Measurements from ENCODE around the gene PRR13. TPM values are rescaled to one million over a fixed set of nuclear protein-coding genes. Genes with fewer than 3 reads are reported as not detected.
"Not testable (repeated sequence)": the region's sequence is repeated elsewhere in the genome, so short reads cannot be mapped to it uniquely, and the experiment has no call there.

Gene PRR13
- total RNA-seq, 2 experiments from 2014 or later: 83.9 to 230 TPM

GRCh38 chr12:53430116-53430515 is 11.4 kb upstream of the PRR13 start:
- BruUV-seq (replicated peaks): no TSS peak
- DNase-seq (ENCODE audit: low spot score): no peak
- intact Hi-C loops (cut with micrococcal nuclease; ENCODE audit: unreplicated experiment): no loop called here
- no peaks in the 10 kb centered on the region for H3K79me2 ChIP-seq (ENCODE audit: insufficient read depth, low read depth, low read length)
- H3K9me2 ChIP-seq (ENCODE audit: insufficient read depth, low read length): no peaks in the 10 kb centered on the region
- ChIA-PET POLR2A (interaction anchor here (0.8 kb wide), 1 partner anchor 52 kb away, joined by 3 read pairs; no protein-coding TSS in a partner anchor), CTCF (ENCODE audit: unreplicated experiment) (interaction anchor here (0.9 kb wide), 1 partner anchor 85 kb away, joined by 4 read pairs; no protein-coding TSS in a partner anchor)
- no peak overlapping the region for H2AFZ ChIP-seq (ENCODE audit: low read length)
- no peaks in the 10 kb centered on the region for H3K36me3 ChIP-seq (ENCODE audit: insufficient read depth, low read length)
- peaks cover 4% of the 10 kb centered on the region for H3K4me1 ChIP-seq (ENCODE audit: insufficient read depth, low read length, poor library complexity, severe bottlenecking)
- H3K4me3 ChIP-seq (ENCODE audit: low read depth, low read length, poor library complexity, severe bottlenecking): no peak overlapping the region
- no peaks in the 10 kb centered on the region for H3K9me3 ChIP-seq (ENCODE audit: low read length)
- H3K27ac ChIP-seq (ENCODE audit: low read depth, low read length, poor library complexity, severe bottlenecking): no peak overlapping the region
- no peaks in the 10 kb centered on the region for H4K20me1 ChIP-seq (ENCODE audit: insufficient read depth, low read length)
- no peak overlapping the region for H3K4me2 ChIP-seq (ENCODE audit: low read length)
- TF ChIP-seq EZH2phosphoT487 (IDR thresholded peaks at IDR 0.05; ENCODE audit: borderline replicate concordance, low read depth, low read length): no peak
- TF ChIP-seq CTCF (conservative IDR thresholded peaks at IDR 0.05; ENCODE audit: low read length): no peak

GRCh38 chr12:53431187-53431586 is 10.3 kb upstream of the PRR13 start:
- no peaks in the 10 kb centered on the region for H3K9me3 ChIP-seq (ENCODE audit: low read length)
- ChIA-PET CTCF (ENCODE audit: unreplicated experiment) (no interaction called here), POLR2A (no interaction called here)
- H3K79me2 ChIP-seq (ENCODE audit: insufficient read depth, low read depth, low read length): no peaks in the 10 kb centered on the region
- DNase-seq (ENCODE audit: low spot score): no peak
- H3K4me2 ChIP-seq (ENCODE audit: low read length): no peak overlapping the region
- TF ChIP-seq CTCF (conservative IDR thresholded peaks at IDR 0.05; ENCODE audit: low read length): no peak
- H3K4me1 ChIP-seq (ENCODE audit: insufficient read depth, low read length, poor library complexity, severe bottlenecking): peaks cover 4% of the 10 kb centered on the region
- intact Hi-C loops (cut with micrococcal nuclease; ENCODE audit: unreplicated experiment): no loop called here
- H3K9me2 ChIP-seq (ENCODE audit: insufficient read depth, low read length): no peaks in the 10 kb centered on the region
- H3K27ac ChIP-seq (ENCODE audit: low read depth, low read length, poor library complexity, severe bottlenecking): no peak overlapping the region
- no peaks in the 10 kb centered on the region for H3K36me3 ChIP-seq (ENCODE audit: insufficient read depth, low read length)
- H4K20me1 ChIP-seq (ENCODE audit: insufficient read depth, low read length): no peaks in the 10 kb centered on the region
- H2AFZ ChIP-seq (ENCODE audit: low read length): no peak overlapping the region
- no TSS peak for BruUV-seq (replicated peaks)
- no peak overlapping the region for H3K4me3 ChIP-seq (ENCODE audit: low read depth, low read length, poor library complexity, severe bottlenecking)

GRCh38 chr12:53435326-53435725 is 6.2 kb upstream of the PRR13 start:
- H3K9me2 ChIP-seq (ENCODE audit: insufficient read depth, low read length); H3K4me1 ChIP-seq (ENCODE audit: insufficient read depth, low read length, poor library complexity, severe bottlenecking); H3K4me2 ChIP-seq (ENCODE audit: low read length); H3K4me3 ChIP-seq (ENCODE audit: low read depth, low read length, poor library complexity, severe bottlenecking); H3K27ac ChIP-seq (ENCODE audit: low read depth, low read length, poor library complexity, severe bottlenecking); DNase-seq (ENCODE audit: low spot score); H3K9me3 ChIP-seq (ENCODE audit: low read length); intact Hi-C loops (cut with micrococcal nuclease; ENCODE audit: unreplicated experiment); H3K79me2 ChIP-seq (ENCODE audit: insufficient read depth, low read depth, low read length); H2AFZ ChIP-seq (ENCODE audit: low read length); H4K20me1 ChIP-seq (ENCODE audit: insufficient read depth, low read length); H3K36me3 ChIP-seq (ENCODE audit: insufficient read depth, low read length); BruUV-seq (replicated peaks); CTCF ChIA-PET (ENCODE audit: unreplicated experiment); POLR2A ChIA-PET: not testable (repeated sequence)

DNA sequence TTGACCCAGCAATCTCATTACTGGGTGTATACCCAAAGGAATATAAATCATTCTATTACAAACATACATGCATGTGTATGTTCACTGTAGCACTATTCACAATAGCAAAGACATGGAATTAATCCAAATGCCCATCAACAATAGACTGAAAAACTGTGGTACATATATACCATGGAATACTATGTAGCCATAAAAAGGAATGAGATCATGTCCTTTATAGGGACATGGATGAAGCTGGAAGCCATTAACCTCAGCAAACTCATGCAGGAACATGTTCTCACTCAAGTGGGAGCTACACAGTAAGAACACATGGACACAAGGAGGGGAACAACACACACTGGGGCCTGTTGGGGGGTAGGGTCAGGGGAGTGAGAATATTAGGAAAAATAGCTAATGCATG is 2.0 kb upstream of the PRR13 start:
- POLR2A ChIA-PET: interaction anchor here (0.6 to 0.7 kb wide), 3 partner anchors 13 to 454 kb away, joined by 3 read pairs; no protein-coding TSS in a partner anchor
- not testable (repeated sequence) for H2AFZ ChIP-seq (ENCODE audit: low read length)

More for the DNA sequence above, 2.0 kb upstream of the PRR13 start:
- H3K4me2 ChIP-seq (ENCODE audit: low read length); H3K9me3 ChIP-seq (ENCODE audit: low read length); H4K20me1 ChIP-seq (ENCODE audit: insufficient read depth, low read length); intact Hi-C loops (cut with micrococcal nuclease; ENCODE audit: unreplicated experiment); H3K9me2 ChIP-seq (ENCODE audit: insufficient read depth, low read length); H3K4me3 ChIP-seq (ENCODE audit: low read depth, low read length, poor library complexity, severe bottlenecking); BruUV-seq (replicated peaks); DNase-seq (ENCODE audit: low spot score); H3K27ac ChIP-seq (ENCODE audit: low read depth, low read length, poor library complexity, severe bottlenecking): not testable (repeated sequence)
- Histone ChIP-seq H3K36me3 (ENCODE audit: insufficient read depth, low read length) (peaks cover 14% of the 10 kb centered on the region), H3K79me2 (ENCODE audit: insufficient read depth, low read depth, low read length) (peaks cover 26% of the 10 kb centered on the region), H3K4me1 (ENCODE audit: insufficient read depth, low read length, poor library complexity, severe bottlenecking) (peaks cover 23% of the 10 kb centered on the region)
- CTCF ChIA-PET (ENCODE audit: unreplicated experiment): interaction anchor here (0.6 kb wide), 1 partner anchor 83 kb away, joined by 6 read pairs; no protein-coding TSS in a partner anchor
